H1 (cell line): ENCODE measurements around the gene TASP1. TPM values are rescaled to one million over a fixed set of nuclear protein-coding genes. Genes with fewer than 3 reads are reported as not detected.

Source experiments
- CTCF ChIA-PET: fragments of 300-600 bp; sonication (Branson Sonifier 250); formaldehyde crosslinking; loops from one replicate; lab custom pipeline; 2021; ENCODE audit not compliant: partially characterized antibody; lab: Charles Lee
- POLR2A ChIA-PET: fragments of 300-600 bp; sonication (Branson Sonifier 250); formaldehyde crosslinking; loops from one replicate; lab custom pipeline; 2021; ENCODE audit warnings: inconsistent platforms; ENCODE audit not compliant: partially characterized antibody; lab: Charles Lee
- DNase-seq, 2 experiments: peaks; one replicate each; pipeline versions ENCODE4 v3.0.0 to v3.0.0-alpha.2; 2010 to 2022; ENCODE audit warnings: low spot score in 2 of 2, low read depth in 1 of 2, mixed read lengths in 1 of 2
- FAIRE-seq: peaks from 2 replicates; lab custom pipeline; 2011; peaks lifted over from hg19 to GRCh38; lab: Jason Lieb, UNC
- H2AFZ ChIP-seq: 2 replicates; pipeline ENCODE4 v1.8.1; 2012; ENCODE audit warnings: low read length, inconsistent platforms
- H2AK5ac ChIP-seq: 2 replicates; pipeline ENCODE4 v1.6.1; 2013; ENCODE audit warnings: low read depth, low read length
- H2BK120ac ChIP-seq: replicated peaks from 2 replicates; pipeline ENCODE3; 2013; ENCODE audit warnings: low read depth, low read length, inconsistent platforms
- H2BK12ac ChIP-seq: 2 replicates; pipeline ENCODE4 v1.6.1; 2013; ENCODE audit warnings: low read depth, low read length
- H2BK15ac ChIP-seq: 2 replicates; pipeline ENCODE4 v1.6.1; 2013; ENCODE audit warnings: low read length
- H2BK20ac ChIP-seq: 2 replicates; pipeline ENCODE4 v1.6.1; 2013; ENCODE audit warnings: low read length
- H2BK5ac ChIP-seq: 2 replicates; pipeline ENCODE4 v1.6.1; 2013; ENCODE audit warnings: low read depth, low read length
- H3K14ac ChIP-seq: 2 replicates; pipeline ENCODE4 v1.6.1; 2013; ENCODE audit warnings: inconsistent platforms; ENCODE audit not compliant: insufficient read length
- H3K18ac ChIP-seq: 2 replicates; pipeline ENCODE4 v1.6.1; 2013; ENCODE audit warnings: low read length; ENCODE audit errors: extremely low read depth
- H3K23ac ChIP-seq: 2 replicates; pipeline ENCODE4 v1.6.1; 2013; ENCODE audit warnings: inconsistent platforms; ENCODE audit not compliant: insufficient read length
- H3K23me2 ChIP-seq: 2 replicates; pipeline ENCODE4 v1.6.1; 2013; ENCODE audit warnings: low read depth, low read length
- H3K27ac ChIP-seq: 2 replicates; pipeline ENCODE4 v1.6.1; 2011; ENCODE audit warnings: low read depth, low read length, inconsistent platforms
- H3K27me3 ChIP-seq, 4 experiments: replicated peaks in 1 of 4; 1 replicate in 1 of 4; 2 replicates in 3 of 4; pipeline versions ENCODE4 v1.6.1 to v1.8.1; 2011 to 2013; ENCODE audit warnings: low read length in 3 of 4, mild to moderate bottlenecking in 3 of 4, inconsistent platforms in 2 of 4, mixed read lengths in 2 of 4, moderate library complexity in 1 of 4; ENCODE audit not compliant: control insufficient read depth in 3 of 4, insufficient read depth in 3 of 4; ENCODE audit errors: extremely low read depth in 1 of 4
- H3K36me3 ChIP-seq, 4 experiments: 2 replicates each; pipeline versions ENCODE4 v1.6.1 to v1.8.1; 2011 to 2013; ENCODE audit warnings: mild to moderate bottlenecking in 4 of 4, low read length in 3 of 4, moderate library complexity in 2 of 4, control low read depth in 1 of 4, inconsistent platforms in 1 of 4; ENCODE audit not compliant: insufficient read depth in 4 of 4, control insufficient read depth in 2 of 4
- H3K4ac ChIP-seq: replicated peaks from 2 replicates; pipeline ENCODE3; 2013; ENCODE audit warnings: low read length, low read depth, mixed read lengths, inconsistent platforms; ENCODE audit not compliant: insufficient read length
- H3K4me1 ChIP-seq, 4 experiments: replicated peaks in 1 of 4; 1 replicate in 1 of 4; 2 replicates in 3 of 4; pipeline versions ENCODE4 v1.6.1 to v1.8.1; 2011 to 2013; ENCODE audit warnings: low read length in 3 of 4, inconsistent platforms in 2 of 4, mixed read lengths in 1 of 4; ENCODE audit not compliant: insufficient read depth in 4 of 4, control insufficient read depth in 3 of 4
- H3K4me2 ChIP-seq, 2 experiments: 2 replicates each; pipeline versions ENCODE4 v1.6.1 to v1.8.1; 2011 to 2013; ENCODE audit warnings: low read depth in 2 of 2, low read length in 2 of 2, control low read depth in 1 of 2, inconsistent platforms in 1 of 2, mild to moderate bottlenecking in 1 of 2; ENCODE audit not compliant: insufficient read depth in 1 of 2
- H3K4me3 ChIP-seq, 4 experiments: fragments of 200-600, 300-600 bp in 1 of 4; sonication (generic), shearing (Covaris generic), sonication (Bioruptor Twin) in 1 of 4; 2 replicates each; pipeline versions ENCODE4 v1.5.1 to v1.8.1; 2011 to 2016; ENCODE audit warnings: low read length in 4 of 4, low read depth in 3 of 4, control low read depth in 2 of 4, inconsistent platforms in 2 of 4, mild to moderate bottlenecking in 2 of 4, mixed read lengths in 1 of 4, moderate library complexity in 1 of 4; ENCODE audit not compliant: insufficient read depth in 2 of 4; ENCODE audit errors: extremely low read depth in 1 of 4
- H3K56ac ChIP-seq: replicated peaks from 2 replicates; pipeline ENCODE3; 2013; ENCODE audit warnings: low read depth, mild to moderate bottlenecking, mixed read lengths, low read length, inconsistent platforms; ENCODE audit not compliant: insufficient read length
- H3K79me1 ChIP-seq: 2 replicates; pipeline ENCODE4 v1.6.1; 2013; ENCODE audit warnings: low read depth, low read length, control low read depth
- H3K79me2 ChIP-seq, 2 experiments: 2 replicates each; pipeline versions ENCODE4 v1.6.1 to v1.8.1; 2012 to 2013; ENCODE audit warnings: low read length in 2 of 2, mild to moderate bottlenecking in 2 of 2, inconsistent platforms in 1 of 2; ENCODE audit not compliant: insufficient read depth in 2 of 2, control insufficient read depth in 1 of 2
- H3K9ac ChIP-seq, 4 experiments: replicated peaks in 1 of 4; 1 replicate in 1 of 4; 2 replicates in 3 of 4; pipeline versions ENCODE4 v1.6.1 to v1.8.1; 2011 to 2013; ENCODE audit warnings: low read depth in 3 of 4, low read length in 3 of 4, control low read depth in 2 of 4, mild to moderate bottlenecking in 2 of 4, moderate library complexity in 2 of 4, inconsistent platforms in 1 of 4; ENCODE audit errors: extremely low read depth in 1 of 4
- H3K9me3 ChIP-seq, 2 experiments: 2 replicates each; pipeline versions ENCODE4 v1.6.1 to v1.8.1; 2012 to 2013; ENCODE audit warnings: mild to moderate bottlenecking in 2 of 2, moderate library complexity in 2 of 2, control low read depth in 1 of 2, inconsistent platforms in 1 of 2, low read depth in 1 of 2, low read length in 1 of 2, mixed read lengths in 1 of 2; ENCODE audit not compliant: insufficient read depth in 2 of 2
- H4K20me1 ChIP-seq, 2 experiments: replicated peaks in 1 of 2; 2 replicates each; pipeline versions ENCODE3 to v1.8.1; 2011 to 2013; ENCODE audit warnings: inconsistent platforms in 2 of 2, low read length in 2 of 2, mild to moderate bottlenecking in 1 of 2; ENCODE audit not compliant: insufficient read depth in 2 of 2, control insufficient read depth in 1 of 2
- H4K5ac ChIP-seq: 2 replicates; pipeline ENCODE4 v1.6.1; 2013; ENCODE audit warnings: low read length, low read depth, mixed read lengths, inconsistent platforms; ENCODE audit not compliant: insufficient read length
- H4K8ac ChIP-seq: 2 replicates; pipeline ENCODE4 v1.8.0; 2013; ENCODE audit warnings: mild to moderate bottlenecking, moderate library complexity, low read length, inconsistent platforms; ENCODE audit not compliant: insufficient read depth; ENCODE audit errors: extremely low read depth
- H4K91ac ChIP-seq: replicated peaks from 2 replicates; pipeline ENCODE3; 2013; ENCODE audit warnings: low read length, mixed read lengths, inconsistent platforms; ENCODE audit not compliant: insufficient read length
- EGR1 ChIP-seq: IDR thresholded peaks from 2 replicates; pipeline ENCODE4 v1.6.1; 2011; ENCODE audit warnings: low read depth, low read length, borderline replicate concordance
- GTF2F1 ChIP-seq: IDR thresholded peaks from 2 replicates; pipeline ENCODE4 v1.6.1; 2012; ENCODE audit warnings: low read depth, low read length, improper control_type of control experiment, borderline replicate concordance
- JUND ChIP-seq: IDR thresholded peaks from 2 replicates; pipeline ENCODE4 v1.6.1; 2011; ENCODE audit warnings: mild to moderate bottlenecking, improper control_type of control experiment, low read length
- POLR2A ChIP-seq, 2 experiments: IDR thresholded peaks; 1 replicate in 1 of 2; 2 replicates in 1 of 2; pipeline ENCODE4 v1.6.1; 2011; ENCODE audit warnings: low read depth in 2 of 2, low read length in 2 of 2, mild to moderate bottlenecking in 2 of 2; ENCODE audit errors: control extremely low read depth in 1 of 2
- RAD21 ChIP-seq, 2 experiments: IDR thresholded peaks in 1 of 2; conservative IDR thresholded peaks in 1 of 2; 2 replicates each; pipeline ENCODE4 v1.6.1; 2011; ENCODE audit warnings: low read depth in 2 of 2, low read length in 2 of 2, improper control_type of control experiment in 1 of 2, inconsistent platforms in 1 of 2, mild to moderate bottlenecking in 1 of 2, moderate library complexity in 1 of 2
- WGBS, 2 experiments: shearing (Covaris generic) in 1 of 2; methylation state at CpG; one replicate each; pipeline versions ENCODE4 v1.1.6 to v1.1.7; 2013 to 2015; ENCODE audit warnings: low lambda C conversion rate in 2 of 2, mixed read lengths in 2 of 2, inconsistent platforms in 1 of 2, low coverage in 1 of 2, missing lambda C conversion rate in 1 of 2; ENCODE audit not compliant: insufficient replicate concordance in 2 of 2, insufficient coverage in 1 of 2, insufficient read length in 1 of 2; ENCODE audit errors: extremely low coverage in 1 of 2, missing lambda C conversion rate in 1 of 2; 5-methylcytosine and 5-hydroxymethylcytosine counted together
- polyA plus RNA-seq, 7 experiments: library from polyadenylated mRNA; depleted of rRNA in 3 of 7; stranded (reverse) in 5 of 7; unstranded in 2 of 7; fragments of >200 nt in 5 of 7; fragments of 200-250 nt in 2 of 7; gene quantifications; 1 replicate in 5 of 7; 2 replicates in 1 of 7; 4 replicates in 1 of 7; pipeline versions ENCODE4 v1.2.1 to v1.2.3, GENCODE V29; 2011 to 2013; ENCODE audit warnings: missing spikeins in 2 of 7, mixed read lengths in 2 of 7
- total RNA-seq: library from RNA; stranded (reverse); fragmentation: NEBNext Ultra II Directional; extraction: Animal tissue kit (Norgen Biotek cat#: 25700); gene quantifications from 2 replicates; pipeline ENCODE4 v1.2.1, GENCODE V29; 2021

TASP1 gene
- total and polyA plus RNA-seq, 2 of the 8 experiments (the other 6 are each of a cell fraction or from before 2014, with no cell fraction given) = 4.5 to 10.9 TPM

DNA sequence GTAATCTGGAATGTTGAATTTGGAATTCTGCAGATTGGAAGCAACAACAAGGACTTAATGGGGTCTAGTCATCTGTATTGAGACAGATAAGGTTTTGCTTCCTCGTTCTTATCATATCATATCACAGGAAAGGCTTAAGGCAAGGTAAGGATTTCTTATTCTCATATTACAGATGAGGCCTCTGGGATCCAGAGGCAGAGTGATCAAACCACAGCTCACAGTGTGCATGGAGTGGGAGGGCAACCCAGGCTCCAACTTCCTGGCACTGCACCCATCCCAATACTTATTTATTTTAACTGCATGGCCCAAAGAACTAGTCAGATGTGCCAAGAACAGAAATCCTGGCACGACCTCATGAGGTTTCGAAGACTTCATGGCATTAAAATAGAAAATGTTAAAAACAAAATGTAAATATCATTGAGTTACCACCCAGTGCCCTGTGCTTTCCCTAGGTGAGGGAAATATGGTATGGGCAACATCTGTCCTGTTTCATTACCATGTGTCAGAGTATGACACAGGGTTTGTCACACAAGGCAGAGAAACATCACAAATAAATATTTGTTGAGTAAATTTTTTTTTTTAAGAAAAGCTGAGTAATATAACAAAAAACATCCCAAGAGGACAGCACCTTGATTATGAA lies 225.8 kb downstream of the TASP1 start:
- Histone ChIP-seq H3K56ac (no peak overlapping the region), H2BK20ac (no peak overlapping the region), H2BK12ac (no peak overlapping the region), H2BK5ac (no peak overlapping the region), H3K4me1 (peaks cover 4 to 7% (median 6%) of the 10 kb centered on the region in 4 experiments; a peak in 5 of 7 replicates), H3K23me2 (no peaks in the 10 kb centered on the region), H4K8ac (no peak overlapping the region), H3K14ac (no peak overlapping the region), H3K9ac (no peak overlapping the region), H3K27me3 (no peaks in the 10 kb centered on the region), H3K4me3 (no peak overlapping the region), H3K9me3 (no peaks in the 10 kb centered on the region), H4K20me1 (no peaks in the 10 kb centered on the region), H3K79me1 (no peaks in the 10 kb centered on the region), H2BK120ac (no peak overlapping the region), H3K36me3 (no peaks in the 10 kb centered on the region), H3K27ac (no peak overlapping the region), H3K79me2 (no peaks in the 10 kb centered on the region), H3K4ac (no peak overlapping the region), H2BK15ac (no peak overlapping the region), H3K23ac (no peak overlapping the region), H2AK5ac (no peak overlapping the region), H4K5ac (no peak overlapping the region), H4K91ac (no peak overlapping the region), H3K18ac (no peak overlapping the region), H2AFZ (no peak overlapping the region), H3K4me2 (no peak overlapping the region)
- DNase-seq (no peak), FAIRE-seq (no peak)
- TF ChIP-seq EGR1 (no peak), RAD21 (IDR thresholded peaks at IDR 0.05 in 1 of 2, conservative IDR thresholded peaks at IDR 0.05 in 1 of 2; ENCODE audit: low read depth in 2 of 2, low read length in 2 of 2) (no peak), JUND (no peak), GTF2F1 (no peak), POLR2A (IDR thresholded peaks at IDR 0.05; ENCODE audit: control extremely low read depth in 1 of 2, low read depth in 2 of 2, low read length in 2 of 2) (no peak)
- WGBS, 2 experiments = 80% methylated on average over 3 of the region's 3 CpGs; no CpG with 5 or more reads in 1 of the 2 experiments
- ChIA-PET POLR2A (no interaction called here), CTCF (interaction anchor here (0.9 to 2.5 kb wide), 2 partner anchors 12 to 134 kb away, joined by 4 to 8 read pairs; no protein-coding TSS in a partner anchor)
